Head of caudate nucleus (tissue), 42 donors: ENCODE measurements around the gene WNT2B.

ENCODE experiments used
- DNase-seq, 42 donors: peaks; one replicate each; pipeline versions ENCODE4 v3.0.0 to v3.0.0-alpha.2; 2020 to 2021; ENCODE audit warnings: mixed read lengths in 7 of 42
- intact Hi-C: fragments of 100-400 bp; cut with DNase I; formaldehyde crosslinking; loops from one replicate; pipeline ENCODE4 v1.15.0; 2022

The WNT2B gene

DNA sequence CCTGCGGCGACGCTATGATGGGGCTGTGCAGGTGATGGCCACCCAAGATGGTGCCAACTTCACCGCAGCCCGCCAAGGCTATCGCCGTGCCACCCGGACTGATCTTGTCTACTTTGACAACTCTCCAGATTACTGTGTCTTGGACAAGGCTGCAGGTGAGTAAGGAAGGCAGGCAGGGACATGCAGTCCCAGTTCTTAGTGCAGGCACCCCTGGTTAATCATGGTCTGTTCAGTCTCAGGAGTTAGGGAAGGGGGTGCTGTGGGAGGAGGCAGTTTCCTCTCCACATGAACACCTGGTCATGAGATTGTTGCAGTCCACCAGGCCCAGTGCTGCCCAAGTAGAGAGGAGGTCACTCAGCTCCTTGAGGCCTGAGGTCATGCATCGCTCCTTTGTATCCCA lies 8.5 kb downstream of the WNT2B start:
- DNase-seq, result no peak
- intact Hi-C loops, result no loop called here

GRCh38 chr1:112517646-112518045 lies 8.9 kb downstream of the WNT2B start:
- intact Hi-C loops, result no loop called here

GRCh38 chr1:112518186-112518585 lies 9.4 kb downstream of the WNT2B start:
- intact Hi-C loops, result no loop called here
- DNase-seq, result no peak

More at GRCh38 chr1:112517646-112518045, 8.9 kb downstream of the WNT2B start:
- no peak for DNase-seq

DNA sequence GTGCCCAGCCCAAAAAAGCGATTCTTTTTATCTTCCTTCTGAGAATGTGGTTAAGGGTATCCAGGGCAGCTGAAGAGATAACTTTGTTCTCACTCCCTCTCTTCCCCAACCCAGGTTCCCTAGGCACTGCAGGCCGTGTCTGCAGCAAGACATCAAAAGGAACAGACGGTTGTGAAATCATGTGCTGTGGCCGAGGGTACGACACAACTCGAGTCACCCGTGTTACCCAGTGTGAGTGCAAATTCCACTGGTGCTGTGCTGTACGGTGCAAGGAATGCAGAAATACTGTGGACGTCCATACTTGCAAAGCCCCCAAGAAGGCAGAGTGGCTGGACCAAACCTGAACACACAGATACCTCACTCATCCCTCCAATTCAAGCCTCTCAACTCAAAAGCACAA lies 11.4 kb downstream of the WNT2B start:
- DNase-seq, result no peak
- intact Hi-C loops, result no loop called here

- no peak for DNase-seq
- intact Hi-C loops, result no loop called here
Observed at GRCh38 chr1:112522621-112523020, 13.9 kb downstream of the WNT2B start.

DNA sequence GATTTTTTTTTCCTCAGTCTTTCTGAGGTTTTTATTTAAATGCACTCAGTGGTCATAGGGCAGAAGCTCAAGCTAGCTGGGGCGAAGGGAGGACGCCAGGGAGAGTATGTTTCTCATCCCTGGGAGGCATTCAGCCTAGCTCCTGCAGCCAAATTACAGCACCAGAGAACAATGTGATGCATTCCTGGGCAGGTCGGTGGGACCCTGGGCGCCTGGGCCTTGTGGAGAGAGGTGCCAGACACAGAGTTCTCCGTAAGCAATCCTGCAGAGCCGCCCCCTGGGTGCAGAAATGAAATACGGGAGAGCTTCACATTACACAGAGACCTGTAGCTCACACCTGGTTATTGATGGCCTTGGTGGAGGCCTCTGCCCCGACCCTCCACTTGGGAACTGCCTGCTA lies 15.5 kb downstream of the WNT2B start:
- no peak for DNase-seq
- intact Hi-C loops, result no loop called here

- intact Hi-C loops, result no loop called here
- no peak for DNase-seq
Observed at GRCh38 chr1:112524986-112525385, 16.2 kb downstream of the WNT2B start.

- intact Hi-C loops, result no loop called here
- DNase-seq, result no peak
Observed at GRCh38 chr1:112527266-112528010, 18.7 kb downstream of the WNT2B start.

DNA sequence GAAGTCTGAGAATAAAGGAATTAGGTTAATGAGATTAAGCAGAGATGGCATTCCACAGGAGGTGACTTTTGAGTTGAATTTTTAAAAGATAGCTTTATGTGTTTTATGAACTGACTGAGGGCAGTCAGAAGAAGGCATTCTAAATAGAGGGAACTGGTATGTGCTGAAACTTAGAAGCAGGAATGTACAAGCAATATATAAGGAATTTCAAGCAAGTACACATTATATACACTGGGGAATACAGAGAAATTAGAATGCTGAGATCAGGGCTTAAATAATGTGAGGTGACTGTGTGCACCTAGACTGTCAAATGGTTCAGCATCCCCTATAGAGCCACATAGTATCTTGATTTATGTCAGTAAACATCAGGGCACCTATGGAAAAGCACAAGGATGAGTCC lies 19.3 kb downstream of the WNT2B start:
- DNase-seq, result no peak
- intact Hi-C loops, result no loop called here

- no peak for DNase-seq
- intact Hi-C loops, result no loop called here
Observed at GRCh38 chr1:112529301-112529700, 20.5 kb downstream of the WNT2B start.

- no peak for DNase-seq
- intact Hi-C loops, result no loop called here
Observed at GRCh38 chr1:112530832-112531231, 22.1 kb downstream of the WNT2B start.

GRCh38 chr1:112532064-112532463 lies 23.3 kb downstream of the WNT2B start:
- intact Hi-C loops, result no loop called here
- DNase-seq, result no peak

DNA sequence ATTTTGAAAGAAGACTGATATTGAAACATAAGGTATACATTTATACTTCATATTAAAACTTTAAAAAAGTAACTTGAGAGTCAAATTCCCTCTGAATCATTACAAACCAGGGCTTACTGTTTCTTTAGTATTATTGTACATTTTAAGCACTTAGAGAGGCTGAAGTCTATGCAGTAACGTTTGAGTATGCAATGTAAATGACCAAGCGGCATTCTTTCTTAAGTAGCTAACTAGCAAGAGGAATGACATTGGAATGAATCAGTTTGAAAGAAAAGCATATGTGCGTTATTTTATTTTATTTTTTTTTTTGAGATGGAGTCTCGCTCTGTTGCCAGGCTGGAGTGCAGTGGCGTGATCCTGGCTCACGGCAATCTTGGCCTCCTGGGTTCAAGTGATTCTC lies 24.3 kb downstream of the WNT2B start:
- intact Hi-C loops, result no loop called here
- no peak for DNase-seq

DNA sequence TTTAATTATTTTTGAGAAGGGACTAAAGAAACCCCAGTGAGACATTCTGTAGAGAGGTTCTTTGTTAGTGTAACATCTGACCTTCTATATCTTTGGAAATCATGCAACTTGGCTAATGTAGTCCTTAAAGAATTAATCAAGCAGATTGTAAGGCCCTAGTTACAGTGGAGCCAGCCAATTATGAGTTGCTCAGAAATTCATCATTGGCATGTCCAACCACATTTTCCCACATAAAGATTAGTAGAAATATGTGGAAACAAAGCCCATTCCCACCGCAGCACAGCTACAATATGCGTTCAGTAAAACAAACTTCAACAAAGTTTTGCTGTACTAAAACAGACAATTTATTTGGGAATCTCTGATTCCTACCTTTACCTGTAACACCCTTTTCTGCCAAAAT lies 27.8 kb downstream of the WNT2B start:
- no peak for DNase-seq
- intact Hi-C loops, result no loop called here

GRCh38 chr1:112537456-112537855 lies 28.7 kb downstream of the WNT2B start:
- DNase-seq, result no peak
- intact Hi-C loops, result no loop called here

- intact Hi-C loops, result no loop called here
- DNase-seq, result peak in 6 of 42 donors; percentile 9 to 50 (median 31)
Observed at GRCh38 chr1:112538883-112539282, 30.1 kb downstream of the WNT2B start.

GRCh38 chr1:112540226-112540794 lies 31.5 kb downstream of the WNT2B start:
- no peak for DNase-seq
- intact Hi-C loops, result no loop called here

DNA sequence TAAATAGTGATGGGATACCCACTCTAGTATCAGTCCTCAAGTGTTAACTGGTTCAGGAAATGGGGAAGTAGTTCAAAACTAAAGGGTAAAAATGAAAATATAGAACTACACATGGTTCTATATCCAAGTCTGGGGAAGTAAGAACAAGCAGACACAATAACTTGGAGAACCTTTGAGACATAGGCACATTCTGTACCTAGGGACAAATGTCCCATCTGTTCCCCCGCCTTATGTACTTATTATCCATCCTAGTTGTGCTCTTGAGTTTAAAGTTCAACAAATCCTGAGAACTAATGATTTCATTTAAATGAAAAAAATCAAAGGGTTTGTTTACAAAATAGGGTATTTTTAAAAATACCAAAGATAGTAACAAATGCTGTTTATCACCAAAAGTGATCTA lies 32.5 kb downstream of the WNT2B start:
- intact Hi-C loops, result no loop called here
- no peak for DNase-seq

DNA sequence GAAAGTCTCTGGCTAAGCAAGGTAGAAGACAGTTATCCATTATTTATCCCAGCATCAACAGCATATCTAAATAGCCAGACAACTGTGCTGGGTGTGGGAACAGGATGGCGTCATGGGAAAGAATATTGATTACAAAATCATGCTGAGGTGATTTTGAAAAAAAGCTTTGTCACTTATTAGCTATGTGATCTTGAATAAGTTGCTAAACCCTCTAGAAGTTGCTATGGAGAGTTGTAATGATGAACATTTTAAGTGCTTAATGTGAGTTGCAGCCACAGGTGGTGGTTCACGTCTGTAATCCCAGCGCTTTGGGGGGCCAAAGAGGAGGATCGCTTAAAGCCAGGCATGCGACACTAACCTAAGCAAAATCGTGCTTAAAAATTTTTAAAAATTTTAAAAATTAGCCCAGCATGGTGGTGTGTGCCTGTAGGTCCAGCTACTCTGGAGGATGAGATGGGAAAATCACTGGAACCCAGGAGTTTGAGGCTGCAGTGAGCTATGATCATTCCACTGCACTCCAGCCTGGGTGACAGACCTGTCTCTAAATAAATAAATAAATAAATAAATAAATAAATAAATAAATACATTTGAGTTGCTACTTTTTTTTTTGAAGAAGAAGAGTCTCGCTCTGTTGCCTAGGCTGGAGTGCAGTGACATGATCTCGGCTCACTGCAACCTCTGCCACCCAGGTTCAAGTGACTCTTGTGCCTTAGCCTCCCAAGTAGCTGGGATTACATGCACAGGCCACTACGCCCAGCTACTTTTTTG lies 33.6 kb downstream of the WNT2B start:
- intact Hi-C loops, result no loop called here

GRCh38 chr1:112544011-112544688 lies 35.4 kb downstream of the WNT2B start:
- DNase-seq, result no peak
- intact Hi-C loops, result no loop called here

More for the DNA sequence above, 33.6 kb downstream of the WNT2B start:
- DNase-seq, result no peak
